GM18502 (cell line): ENCODE results near the gene COX5B.
"Not testable (repeated sequence)": the region's sequence is repeated elsewhere in the genome, so short reads cannot be mapped to it uniquely, and the experiment has no call there.

Source experiments
- ATAC-seq: cut with Tn5 transposase; IDR thresholded peaks from one replicate; pipeline ENCODE4 v1.9.1; 2021; ENCODE audit warnings: mild to moderate bottlenecking; ENCODE audit not compliant: unreplicated experiment, poor library complexity

The COX5B gene

GRCh38 chr2:97645695-97646629 lies at the start of gene COX5B:
COX5B (plus strand) TSS chr2:97646062; CDS start chr2:97646087, 25 bp downstream.
- ATAC-seq, result peak; percentile 94

- not testable (repeated sequence) for ATAC-seq
Measured at GRCh38 chr2:97596180-97596579, 49.7 kb upstream of the COX5B start.

DNA sequence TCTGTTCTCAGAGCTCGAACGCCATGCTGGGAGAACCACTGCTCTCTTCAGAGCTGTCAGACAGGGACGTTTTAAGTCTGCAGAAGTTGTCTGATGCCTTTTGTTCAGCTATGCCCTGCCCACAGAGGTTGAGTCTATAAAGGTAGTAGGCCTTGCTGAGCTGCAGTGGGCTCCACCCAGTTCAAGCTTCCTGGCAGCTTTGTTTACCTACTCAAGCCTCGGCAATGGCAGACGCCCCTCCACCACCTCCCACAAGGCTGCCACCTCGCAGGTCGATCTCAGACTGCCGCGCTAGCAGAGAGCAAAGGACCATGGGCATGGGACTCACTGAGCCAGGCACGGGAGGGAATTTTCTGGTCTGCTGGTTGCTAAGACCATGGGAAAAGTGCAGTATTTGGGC lies 44.3 kb upstream of the COX5B start:
- ATAC-seq, result not testable (repeated sequence)

DNA sequence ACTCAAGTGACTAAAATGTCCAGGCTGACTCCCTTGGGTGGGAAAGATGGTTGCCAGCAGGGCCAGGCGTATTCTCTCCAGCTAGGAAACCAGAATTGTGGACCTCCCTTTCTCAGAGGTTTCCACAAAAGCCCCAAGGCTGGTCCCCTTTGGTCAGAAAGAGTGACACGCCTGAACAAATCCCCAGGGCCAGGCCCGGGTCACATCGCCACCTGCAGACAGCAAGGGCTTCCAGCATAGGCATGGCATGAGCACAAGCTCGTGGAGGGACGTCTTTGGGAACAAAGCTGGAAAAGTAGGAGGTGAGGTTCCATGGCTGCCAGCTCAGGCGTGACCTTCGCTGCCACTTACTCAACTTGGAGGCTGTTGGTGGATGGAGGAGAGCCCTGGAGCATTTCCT lies 40.8 kb upstream of the COX5B start:
- ATAC-seq, result not testable (repeated sequence)

DNA sequence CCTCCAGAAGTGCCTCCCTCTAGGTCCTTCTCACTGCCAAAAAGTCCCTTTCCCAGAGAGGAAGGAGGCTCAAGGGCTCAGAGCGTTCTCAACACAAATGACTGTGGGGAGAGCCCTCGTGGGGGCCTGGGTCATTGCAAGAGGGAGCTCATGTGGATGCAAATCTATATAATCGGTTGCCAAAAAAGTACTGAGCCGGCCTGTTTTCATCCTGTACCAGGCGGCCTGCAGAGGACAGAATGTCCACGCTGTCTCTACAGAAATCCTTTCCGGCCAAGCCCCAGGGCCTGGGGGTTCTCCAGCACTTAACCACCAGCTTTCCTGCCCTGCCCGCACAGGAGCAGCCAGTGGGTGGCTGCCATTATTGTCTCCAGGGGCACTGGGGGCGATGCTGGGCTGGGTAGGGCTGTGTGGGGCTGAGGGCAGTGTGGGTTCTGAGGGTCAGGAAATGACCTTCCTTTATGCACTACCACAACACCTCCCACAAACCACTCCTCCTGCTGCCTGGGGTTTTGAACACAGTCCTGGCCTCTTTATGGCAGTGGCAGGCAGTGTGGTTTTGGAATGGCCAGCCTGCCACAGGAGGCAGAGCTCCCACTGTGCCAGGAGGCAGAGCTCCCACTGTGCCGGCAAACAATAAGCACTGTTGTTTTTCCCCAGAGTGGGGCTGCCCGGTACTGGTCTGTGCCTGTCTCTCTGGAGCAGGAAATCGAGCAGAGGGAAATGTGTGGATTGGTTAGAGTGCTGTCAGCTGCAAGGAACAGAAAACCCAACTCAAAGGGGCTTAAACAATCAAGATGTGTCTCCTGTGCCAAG lies 40.1 kb upstream of the COX5B start:
- ATAC-seq, result not testable (repeated sequence)

DNA sequence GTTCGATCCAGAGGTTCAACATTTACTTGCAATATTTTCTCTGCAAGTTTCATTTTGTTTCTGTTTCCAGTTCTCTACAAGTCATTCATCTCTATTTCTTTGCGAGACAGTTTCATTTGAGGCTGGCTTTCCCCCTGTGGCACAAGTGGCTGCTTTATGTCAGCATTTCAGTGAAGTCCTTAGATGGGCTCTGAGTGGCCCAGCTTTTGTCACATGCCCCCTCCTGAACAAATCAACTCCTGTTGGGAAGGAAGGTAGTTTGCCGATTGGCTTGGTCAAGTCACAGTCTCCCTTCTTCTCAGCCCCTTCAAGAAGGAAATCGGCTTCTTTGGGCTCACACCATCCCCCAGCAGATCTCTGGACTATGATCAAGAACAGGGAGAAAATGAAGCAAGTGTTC lies 37.1 kb upstream of the COX5B start:
- ATAC-seq, result not testable (repeated sequence)

DNA sequence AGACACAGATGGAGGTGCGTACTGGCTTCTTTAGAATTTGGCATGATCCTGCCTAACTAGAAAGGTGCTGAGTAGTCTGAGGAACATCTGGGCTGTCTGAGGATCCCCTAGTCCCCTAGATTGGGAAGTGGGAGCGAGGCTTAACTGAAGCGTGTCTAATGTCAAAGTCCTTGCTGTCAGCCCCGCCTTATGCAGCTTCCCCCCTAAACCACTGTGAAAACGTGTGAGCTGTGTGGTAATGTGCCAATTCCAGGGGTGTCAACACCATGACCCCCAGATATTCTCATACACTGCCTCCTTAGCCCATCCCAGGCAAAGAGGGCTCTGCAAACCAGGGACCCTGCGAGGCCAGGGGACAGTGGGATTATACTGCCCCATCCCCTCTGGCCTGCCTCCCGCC lies 34.0 kb upstream of the COX5B start:
- not testable (repeated sequence) for ATAC-seq

DNA sequence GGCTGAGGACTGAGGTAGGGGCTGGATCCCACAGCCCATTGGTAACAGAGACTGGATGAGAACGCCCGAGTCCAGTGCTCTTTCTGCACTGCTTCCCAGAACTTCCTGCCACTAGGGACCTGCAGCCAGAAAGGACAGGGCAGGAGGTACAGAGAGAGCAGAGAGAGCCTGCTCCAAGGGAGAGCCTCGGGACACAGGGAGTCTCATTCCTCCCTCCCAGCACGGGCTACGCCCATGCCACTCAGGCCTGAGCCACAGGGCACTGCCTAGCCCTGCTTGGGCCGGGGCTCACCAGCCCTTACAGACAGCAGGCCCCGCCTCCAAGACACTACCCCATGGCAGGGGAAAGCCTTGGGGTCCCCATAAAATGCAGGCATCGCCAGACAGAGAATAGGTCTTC lies 30.1 kb upstream of the COX5B start:
- ATAC-seq, result not testable (repeated sequence)

DNA sequence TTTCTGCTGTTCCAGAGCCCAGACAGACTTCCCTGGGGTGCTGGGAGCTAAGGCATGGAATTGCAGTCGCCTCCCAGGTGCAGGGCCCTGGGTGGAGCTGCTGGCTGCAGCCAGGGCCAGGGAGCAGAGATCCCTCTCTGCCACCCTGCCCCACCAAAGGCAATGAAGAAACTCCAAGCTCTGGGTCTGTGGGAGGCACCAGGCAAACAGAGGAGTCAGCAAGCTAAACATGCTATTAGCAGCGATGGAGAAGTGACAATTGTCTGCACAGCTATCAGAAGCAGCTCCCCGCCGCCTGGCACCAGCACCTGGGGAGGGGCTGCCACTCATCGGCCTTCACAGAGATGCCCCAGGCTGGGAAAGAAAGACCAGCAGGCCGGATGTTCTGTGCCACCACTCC lies 28.0 kb upstream of the COX5B start:
- ATAC-seq, result no peak

DNA sequence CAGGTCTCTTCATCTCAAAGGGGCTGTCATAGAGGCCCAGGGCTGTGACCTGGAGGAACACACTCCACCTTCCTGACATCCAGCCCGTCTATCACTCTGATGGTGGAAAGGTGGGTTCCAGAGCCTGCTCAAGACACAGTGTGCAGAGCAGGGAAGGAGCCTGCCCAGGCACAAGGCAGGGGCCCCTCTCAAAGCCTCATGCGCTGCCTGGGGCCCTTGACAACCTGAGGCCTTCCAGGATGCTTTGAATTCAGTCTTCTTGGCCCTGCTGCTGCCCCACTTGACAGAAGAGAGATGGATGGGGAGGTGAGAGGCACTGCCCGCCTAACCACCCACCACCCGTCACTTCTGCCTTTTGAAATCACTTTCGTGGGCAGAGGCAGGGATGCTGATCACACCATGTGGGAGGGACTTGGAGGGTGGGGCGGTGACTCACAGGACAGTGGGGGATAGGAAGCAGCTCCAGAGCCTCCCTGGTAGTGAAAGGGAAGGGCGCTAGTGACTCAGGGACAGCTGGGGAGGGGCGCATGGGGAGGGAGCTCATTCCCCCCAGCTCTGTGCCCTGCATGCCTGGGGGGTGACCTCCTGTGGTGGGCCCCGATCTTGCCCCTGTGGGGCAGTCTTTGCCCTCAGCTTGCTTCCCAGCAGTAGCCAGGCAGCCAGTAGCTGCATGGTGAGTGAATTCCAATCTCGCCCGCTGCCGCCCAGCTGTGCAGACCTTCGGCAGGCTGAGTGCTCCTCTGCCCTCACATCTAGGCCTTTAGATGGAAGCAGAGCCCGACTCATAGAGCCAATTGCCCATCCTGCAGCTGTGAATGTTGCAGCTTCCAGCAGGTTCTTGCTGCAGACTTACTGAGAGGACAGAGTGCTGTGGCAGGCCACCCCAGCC lies 26.7 kb upstream of the COX5B start:
- ATAC-seq, result not testable (repeated sequence)

DNA sequence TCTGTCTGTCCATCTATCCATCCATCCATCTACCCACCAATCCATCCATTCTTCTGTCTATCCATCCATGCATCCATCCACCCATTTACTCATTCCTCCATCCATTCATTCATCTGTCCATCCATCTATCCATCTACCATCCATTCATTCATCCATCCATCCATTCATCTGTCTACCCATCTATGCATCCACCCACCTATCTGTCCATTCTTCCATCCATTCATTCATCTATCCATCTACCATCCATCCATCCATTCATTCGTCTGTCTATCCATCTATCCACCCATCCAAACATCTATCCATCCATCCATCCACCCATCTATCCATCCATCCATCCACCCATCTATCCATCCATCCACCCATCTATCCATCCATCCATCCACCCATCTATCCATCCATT lies 25.4 kb upstream of the COX5B start:
- ATAC-seq, result not testable (repeated sequence)

GRCh38 chr2:97622976-97623375 lies 22.9 kb upstream of the COX5B start:
- not testable (repeated sequence) for ATAC-seq

- ATAC-seq, result not testable (repeated sequence)
Measured at GRCh38 chr2:97625354-97626048, 20.4 kb upstream of the COX5B start.

DNA sequence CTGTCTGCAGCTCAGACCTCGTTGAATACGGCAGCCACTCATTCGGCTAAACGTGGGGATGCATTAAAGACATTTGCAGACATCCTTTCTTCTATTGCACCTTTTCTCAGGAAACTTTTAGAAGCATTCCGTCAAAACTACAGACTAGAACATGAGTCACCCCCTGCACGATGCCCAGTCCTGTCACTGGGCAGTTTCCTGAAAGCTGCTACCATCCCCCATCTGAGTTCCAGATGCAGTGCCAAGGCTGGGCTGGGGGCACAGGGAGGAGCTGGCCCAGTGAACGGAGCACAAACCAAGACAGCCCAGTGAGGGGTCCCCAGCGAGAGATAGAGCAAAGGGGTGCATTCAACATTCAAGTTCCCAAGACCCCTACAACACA lies 19.8 kb upstream of the COX5B start:
- ATAC-seq, result not testable (repeated sequence)

DNA sequence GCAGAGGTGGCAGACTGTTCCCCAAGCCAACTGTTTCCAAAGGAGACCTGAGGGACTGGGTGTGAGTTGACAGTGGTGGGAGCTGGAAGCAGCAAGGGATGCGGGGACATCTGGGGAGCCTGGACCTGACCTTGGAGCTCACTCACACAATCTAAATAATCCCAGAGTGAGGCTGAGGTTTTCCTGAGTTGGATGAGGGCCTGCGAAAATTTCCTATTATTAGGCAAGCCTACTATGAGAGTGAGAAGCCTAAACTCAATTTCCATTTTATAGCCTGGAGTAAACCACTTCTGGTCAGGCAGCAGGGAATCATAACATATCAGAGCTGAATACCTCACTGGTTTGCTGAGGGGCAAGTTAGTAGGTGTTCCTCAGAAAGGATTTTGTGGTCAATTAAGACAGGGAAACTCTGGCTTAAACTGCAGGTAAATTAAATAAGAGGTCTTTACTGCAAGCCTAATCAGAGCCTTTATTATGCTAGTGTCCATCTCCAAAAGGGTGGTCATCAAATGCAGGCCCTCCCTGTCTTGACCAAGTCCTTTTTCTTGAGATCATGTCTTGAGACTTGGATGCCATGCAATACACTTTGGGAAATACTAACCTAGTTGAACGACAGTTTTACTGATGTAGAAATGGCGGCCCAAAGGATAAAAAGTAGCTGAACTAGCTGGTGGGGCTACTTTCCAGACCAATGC lies 1.7 kb upstream of the COX5B start:
- ATAC-seq, result no peak

GRCh38 chr2:97645112-97645694 lies 659 bp upstream of the COX5B start:
- peak; percentile 39 for ATAC-seq

DNA sequence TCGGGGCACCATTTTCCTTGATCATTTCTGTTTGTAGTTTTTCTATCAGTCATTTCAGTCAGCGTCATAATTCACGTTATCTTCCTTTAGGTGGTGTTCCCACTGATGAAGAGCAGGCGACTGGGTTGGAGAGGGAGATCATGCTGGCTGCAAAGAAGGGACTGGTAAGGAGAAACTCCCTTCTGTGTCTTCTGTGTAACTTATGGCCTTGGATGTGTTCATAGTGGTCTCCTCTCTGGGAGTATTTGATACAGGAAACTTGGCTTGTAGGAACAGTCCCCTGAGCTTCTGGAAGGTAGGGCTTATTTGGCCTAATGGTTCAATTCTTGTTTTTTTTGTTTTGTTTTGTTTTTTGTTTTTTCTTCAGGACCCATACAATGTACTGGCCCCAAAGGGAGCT lies 1.1 kb downstream of the COX5B start:
- ATAC-seq, result no peak

DNA sequence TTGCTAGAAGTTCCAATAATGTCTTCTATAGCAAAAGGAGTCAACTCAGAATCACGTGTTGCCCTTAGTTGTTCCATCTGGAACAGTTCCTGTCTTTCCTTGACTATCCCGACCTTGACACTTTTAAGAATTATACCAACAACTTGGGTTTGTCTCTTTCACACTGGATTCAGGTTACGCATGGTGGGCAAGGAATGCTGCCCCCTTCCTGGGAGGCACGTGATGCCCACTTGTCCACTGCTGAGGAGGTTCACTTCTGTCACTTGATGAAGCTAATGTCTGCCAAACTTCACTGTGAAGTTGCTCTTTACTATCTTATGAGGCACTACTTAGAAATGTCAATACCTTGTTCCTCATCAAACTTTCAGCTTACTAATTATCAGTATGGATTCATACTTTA lies 5.3 kb downstream of the COX5B start:
- no peak for ATAC-seq

DNA sequence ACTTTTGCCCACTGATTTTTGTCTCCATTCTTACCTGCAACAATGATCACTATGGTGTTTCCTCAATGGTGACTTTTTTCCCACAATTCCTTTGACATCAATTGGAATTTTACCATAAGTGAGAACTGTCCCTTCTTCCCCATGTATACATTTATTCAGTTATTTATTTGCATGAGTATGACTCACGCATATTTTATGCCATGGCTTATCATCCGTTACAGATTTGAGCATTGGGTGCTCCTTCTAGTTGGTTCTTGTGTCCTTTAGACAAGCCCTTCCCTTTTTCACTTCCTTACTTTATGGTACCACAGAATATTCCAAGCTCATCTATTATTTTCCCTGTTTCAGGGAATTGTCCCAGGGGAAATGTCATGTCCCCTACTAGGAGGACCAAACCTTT lies 7.6 kb downstream of the COX5B start:
- no peak for ATAC-seq
